HepG2 (cell line): ENCODE measurements around the gene SUN5. TPM values are rescaled to one million over a fixed set of nuclear protein-coding genes. Genes with fewer than 3 reads are reported as not detected.

Experiments
- ATAC-seq: fragments of 200-7000 bp; cut with Tn5 transposase; 3 replicates; pipeline ENCODE4 v1.9.1; 2020; ENCODE audit warnings: mild to moderate bottlenecking, moderate library complexity
- BruUV-seq: library from RNA; stranded (reverse); fragments of 400-500 nt; replicated peaks from 2 replicates; lab custom pipeline; 2021; lab: Mats Ljungman, UMichigan
- CTCF ChIA-PET: fragments of 300-600 bp; formaldehyde crosslinking; extraction: SDS; loops from one replicate; lab custom pipeline; 2021; ENCODE audit warnings: low total read pairs, inconsistent platforms, low intra/inter-chr PET ratio; lab: Yijun Ruan, JAX
- POLR2A ChIA-PET: fragments of 350-600 bp; sonication (Branson Sonifier 250); formaldehyde crosslinking; loops from one replicate; lab custom pipeline; 2020; ENCODE audit warnings: antibody characterized with exemption, inconsistent platforms; lab: Yijun Ruan, JAX
- DNase-seq: peaks from one replicate; pipeline ENCODE4 v3.0.0-alpha.2; 2015; ENCODE audit warnings: low spot score
- FAIRE-seq: peaks from 3 replicates; lab custom pipeline; 2011; peaks lifted over from hg19 to GRCh38; lab: Jason Lieb, UNC
- H2AFZ ChIP-seq: one replicate; pipeline ENCODE4 v1.6.1; 2011; ENCODE audit warnings: low read length, inconsistent platforms
- H3K27ac ChIP-seq: fragments of 300-600 bp; 3 replicates; pipeline ENCODE4 v1.8.0; 2011; ENCODE audit warnings: mixed run types, mild to moderate bottlenecking, mixed read lengths, low read length, inconsistent platforms; ENCODE audit not compliant: insufficient read depth; ENCODE audit errors: extremely low read length
- H3K27me3 ChIP-seq, 2 experiments: fragments of 200-600 bp in 1 of 2; 2 replicates in 1 of 2; 3 replicates in 1 of 2; pipeline versions ENCODE4 v1.6.0 to v1.8.0; 2011; ENCODE audit warnings: low read length in 2 of 2, mild to moderate bottlenecking in 2 of 2, moderate library complexity in 2 of 2, inconsistent platforms in 1 of 2; ENCODE audit not compliant: insufficient read depth in 2 of 2, control insufficient read depth in 1 of 2
- H3K36me3 ChIP-seq, 2 experiments: fragments of 200-600 bp in 1 of 2; replicated peaks in 1 of 2; 2 replicates in 1 of 2; 3 replicates in 1 of 2; pipeline versions ENCODE4 v1.5.1 to v1.8.0; 2011; ENCODE audit warnings: low read length in 2 of 2, inconsistent platforms in 1 of 2; ENCODE audit not compliant: insufficient read depth in 2 of 2, control insufficient read depth in 1 of 2
- H3K4me1 ChIP-seq: 2 replicates; pipeline ENCODE4 v1.5.1; 2012; ENCODE audit warnings: low read length, inconsistent platforms; ENCODE audit not compliant: insufficient read depth
- H3K4me2 ChIP-seq: 2 replicates; pipeline ENCODE4 v1.6.0; 2011; ENCODE audit warnings: low read depth, low read length, inconsistent platforms
- H3K4me3 ChIP-seq, 3 experiments: fragments of 200-600 bp in 1 of 3; sonication (generic), shearing (Covaris generic) in 1 of 3; replicated peaks in 1 of 3; 2 replicates each; pipeline ENCODE4 v1.5.1; 2011 to 2016; ENCODE audit warnings: low read length in 3 of 3, inconsistent platforms in 2 of 3, low read depth in 2 of 3, mild to moderate bottlenecking in 2 of 3, control low read depth in 1 of 3, mixed read lengths in 1 of 3; ENCODE audit not compliant: insufficient read depth in 1 of 3
- H3K79me2 ChIP-seq: one replicate; pipeline ENCODE4 v1.6.1; 2011; ENCODE audit warnings: low read length, inconsistent platforms; ENCODE audit not compliant: insufficient read depth
- H3K9ac ChIP-seq: 2 replicates; pipeline ENCODE4 v1.6.0; 2011; ENCODE audit warnings: mild to moderate bottlenecking, low read depth, low read length, inconsistent platforms; ENCODE audit not compliant: insufficient read depth
- H3K9me3 ChIP-seq: 2 replicates; pipeline ENCODE4 v1.5.1; 2012; ENCODE audit warnings: mild to moderate bottlenecking, low read length
- H4K20me1 ChIP-seq: 2 replicates; pipeline ENCODE4 v1.6.0; 2011; ENCODE audit warnings: inconsistent platforms, mild to moderate bottlenecking, low read length, moderate library complexity; ENCODE audit not compliant: insufficient read depth
- AKAP8 ChIP-seq: sonication (generic); formaldehyde crosslinking; IDR thresholded peaks from 2 replicates; pipeline ENCODE4 v1.5.1; 2020; ENCODE audit warnings: mild to moderate bottlenecking, missing genetic modification reagents
- ETV5 ChIP-seq: IDR thresholded peaks from 2 replicates; pipeline ENCODE4 v1.6.1; 2018; ENCODE audit warnings: missing biosample characterization, missing genetic modification reagents, inconsistent platforms, borderline replicate concordance
- FOXA3 ChIP-seq: IDR thresholded peaks from 2 replicates; pipeline ENCODE4 v1.6.1; 2016; ENCODE audit warnings: missing genetic modification reagents, missing compliant biosample characterization
- GATAD2A ChIP-seq: IDR thresholded peaks from 2 replicates; pipeline ENCODE4 v1.6.1; 2016
- HNF1B ChIP-seq: sonication (generic); formaldehyde crosslinking; IDR thresholded peaks from 2 replicates; pipeline ENCODE4 v1.5.1; 2020; ENCODE audit warnings: mild to moderate bottlenecking, moderate library complexity, missing genetic modification reagents
- HOXD1 ChIP-seq: sonication (generic); formaldehyde crosslinking; IDR thresholded peaks from 2 replicates; pipeline ENCODE4 v1.5.0; 2020; ENCODE audit warnings: missing genetic modification reagents
- KDM1A ChIP-seq: IDR thresholded peaks from 2 replicates; pipeline ENCODE4 v1.6.1; 2016; ENCODE audit warnings: missing compliant biosample characterization
- MED8 ChIP-seq: sonication (generic); formaldehyde crosslinking; IDR thresholded peaks from 2 replicates; pipeline ENCODE4 v1.8.1; 2023; ENCODE audit warnings: mild to moderate bottlenecking, missing genetic modification reagents; ENCODE audit not compliant: insufficient replicate concordance
- RAD51 ChIP-seq: fragments of 450-650 bp; IDR thresholded peaks from 2 replicates; pipeline ENCODE4 v1.6.1; 2016; ENCODE audit warnings: borderline replicate concordance
- SPEN ChIP-seq: sonication (generic); formaldehyde crosslinking; IDR thresholded peaks from 2 replicates; pipeline ENCODE4 v1.5.1; 2020; ENCODE audit warnings: low read depth, mild to moderate bottlenecking, missing genetic modification reagents
- ZBTB43 ChIP-seq: sonication (generic); formaldehyde crosslinking; conservative IDR thresholded peaks from 2 replicates; pipeline ENCODE4 v1.4.0; 2020; ENCODE audit warnings: missing genetic modification reagents
- ZFY ChIP-seq: sonication (generic); formaldehyde crosslinking; IDR thresholded peaks from 2 replicates; pipeline ENCODE4 v1.4.0; 2020; ENCODE audit warnings: missing genetic modification reagents
- ZNF432 ChIP-seq: sonication (generic); formaldehyde crosslinking; IDR thresholded peaks from 2 replicates; pipeline ENCODE4 v1.5.0; 2020; ENCODE audit warnings: missing genetic modification reagents, mild to moderate bottlenecking, borderline replicate concordance
- ZNF646 ChIP-seq: sonication (generic); formaldehyde crosslinking; IDR thresholded peaks from 2 replicates; pipeline ENCODE4 v1.9.0; 2021; ENCODE audit warnings: mild to moderate bottlenecking, missing genetic modification reagents
- ZNF724P ChIP-seq: sonication (generic); formaldehyde crosslinking; IDR thresholded peaks from 2 replicates; pipeline ENCODE4 v1.8.0; 2022; ENCODE audit warnings: missing genetic modification reagents, borderline replicate concordance
- WGBS: methylation state at CpG from one replicate; pipeline ENCODE4 v1.1.6; 2017; ENCODE audit warnings: low lambda C conversion rate; 5-methylcytosine and 5-hydroxymethylcytosine counted together
- in situ Hi-C: cut with HindIII; loops from 2 replicates; pipeline ENCODE4 v1.10.0; 2017; ENCODE audit warnings: low pct_unique_long_range_greater_than_20kb; ENCODE audit not compliant: extremely low pct_ligation_motif_present
- intact Hi-C: fragments of 100-400 bp; cut with micrococcal nuclease; formaldehyde crosslinking; loops from one replicate; pipeline ENCODE4 v1.10.0; 2022; ENCODE audit not compliant: unreplicated experiment
- polyA plus RNA-seq, 8 experiments: library from polyadenylated mRNA; depleted of rRNA in 3 of 8; stranded (reverse) in 7 of 8; unstranded in 1 of 8; fragments of >200 nt; fragmentation: Illumina TruSeq in 4 of 8; extraction: Trizol in 4 of 8; gene quantifications; 2 replicates each; pipeline versions ENCODE4 v1.2.1 to v1.2.3, GENCODE V29; 2011 to 2016; ENCODE audit warnings: low read depth in 4 of 8, missing spikeins in 1 of 8, mixed read lengths in 1 of 8; ENCODE audit not compliant: insufficient read depth in 1 of 8
- total RNA-seq, 5 experiments: library from RNA; depleted of rRNA; stranded (reverse); fragments of >200 nt; fragmentation: Illumina TruSeq; extraction: Trizol; gene quantifications; 2 replicates each; pipeline ENCODE4 v1.2.3, GENCODE V29; 2016; ENCODE audit warnings: low read depth in 1 of 5

SUN5 gene
- total and polyA plus RNA-seq, 2 of the 13 experiments (the other 11 are each of a cell fraction or from before 2014, with no cell fraction given) = not detected

- peaks cover 27% of the 10 kb centered on the region for H3K79me2 ChIP-seq
- CTCF ChIA-PET = interaction anchor here (1.7 to 2.3 kb wide), 4 partner anchors 9 to 215 kb away, joined by 4 to 11 read pairs (median 6); no protein-coding TSS in a partner anchor
- no peak overlapping the region for H3K27ac ChIP-seq
- ATAC-seq = no peak
- H3K4me2 ChIP-seq = peak overlapping the region; percentile 91
- no peak overlapping the region for H2AFZ ChIP-seq
- BruUV-seq = no TSS peak
- H3K4me1 ChIP-seq = peaks cover 86% of the 10 kb centered on the region
- DNase-seq = peak; percentile 72
- intact Hi-C loops (loop anchor here (5.0 to 10.0 kb wide), 2 partner anchors 37 to 210 kb away; no protein-coding TSS in a partner anchor), in situ Hi-C loops (no loop called here)
- POLR2A ChIA-PET = interaction anchor here (0.6 to 0.7 kb wide), 2 partner anchors 19 to 1286 kb away, joined by 3 read pairs; no protein-coding TSS in a partner anchor
- WGBS = 18% methylated on average over 4 of the region's 4 CpGs
- H3K9ac ChIP-seq = no peak overlapping the region
- peak; percentile 28 for FAIRE-seq
- no peaks in the 10 kb centered on the region for H4K20me1 ChIP-seq
- peaks cover 0 to 6% of the 10 kb centered on the region in 2 experiments; a peak in 1 of 5 replicates for H3K27me3 ChIP-seq
- peak overlapping the region in 1 of 3 experiments; percentile 79; a peak in 1 of 6 replicates for H3K4me3 ChIP-seq
- peaks cover 0 to 3% of the 10 kb centered on the region in 2 experiments; a peak in 1 of 5 replicates for H3K36me3 ChIP-seq
- no peaks in the 10 kb centered on the region for H3K9me3 ChIP-seq
- TF ChIP-seq HNF1B (CRISPR knock-in tag) (peak; percentile 55; the same call in 1 of the 2 replicates), ZNF646 (no peak), HOXD1 (0 out of 2 replicates have a peak, but pooled peaks have one; percentile 6), RAD51 (no peak), FOXA3 (CRISPR knock-in tag) (0 out of 2 replicates have a peak, but pooled peaks have one; percentile 13), MED8 (CRISPR knock-in tag) (no peak), ZBTB43 (CRISPR knock-in tag) (0 out of 2 replicates have a peak, but pooled peaks have one; percentile 32), ZFY (CRISPR knock-in tag) (peak; percentile 31; the same call in 1 of the 2 replicates), ZNF724P (CRISPR knock-in tag) (0 out of 2 replicates have a peak, but pooled peaks have one; percentile 13), ETV5 (peak; percentile 20; the same call in 1 of the 2 replicates), ZNF432 (no peak), AKAP8 (0 out of 2 replicates have a peak, but pooled peaks have one; percentile 57), SPEN (0 out of 2 replicates have a peak, but pooled peaks have one; percentile 46), KDM1A (no peak), GATAD2A (CRISPR knock-in tag) (peak; percentile 19; the same call in 1 of the 2 replicates)
Measured at GRCh38 chr20:33005132-33005566, 916 bp upstream of the SUN5 start.
